T-helper 22 cell (primary cell): Measurements from ENCODE around the gene PHACTR1.
"Not testable (repeated sequence)": the region's sequence is repeated elsewhere in the genome, so short reads cannot be mapped to it uniquely, and the experiment has no call there.

Experiments
- DNase-seq: peaks from one replicate; pipeline ENCODE4 v3.0.0-alpha.2; 2020; ENCODE audit warnings: low read depth

Gene PHACTR1

DNA sequence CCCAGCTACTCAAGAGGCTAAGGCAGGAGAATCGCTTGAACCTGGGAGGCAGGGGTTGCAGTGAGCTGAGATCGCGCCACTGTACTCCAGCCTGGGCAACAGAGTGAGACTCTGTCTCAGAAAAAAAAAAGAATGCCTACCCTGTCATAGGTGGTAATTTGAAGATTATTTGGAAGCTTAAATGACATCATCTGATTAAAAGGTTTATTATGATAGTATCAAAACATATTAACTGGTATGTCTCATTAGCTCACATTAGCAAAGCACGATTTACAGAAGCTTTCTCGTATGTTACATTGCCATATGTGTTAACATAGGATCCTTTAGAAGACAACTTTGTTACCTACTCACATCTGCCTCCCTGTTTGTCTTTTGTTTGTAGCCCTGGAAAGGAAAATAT is 443.3 kb downstream of the PHACTR1 start:
- DNase-seq = not testable (repeated sequence)

GRCh38 chr6:13163161-13163944 is 446.8 kb downstream of the PHACTR1 start:
- DNase-seq = no peak

GRCh38 chr6:13164291-13164690 is 447.7 kb downstream of the PHACTR1 start:
- DNase-seq = no peak

GRCh38 chr6:13165502-13166172 is 449.1 kb downstream of the PHACTR1 start:
- DNase-seq = no peak

DNA sequence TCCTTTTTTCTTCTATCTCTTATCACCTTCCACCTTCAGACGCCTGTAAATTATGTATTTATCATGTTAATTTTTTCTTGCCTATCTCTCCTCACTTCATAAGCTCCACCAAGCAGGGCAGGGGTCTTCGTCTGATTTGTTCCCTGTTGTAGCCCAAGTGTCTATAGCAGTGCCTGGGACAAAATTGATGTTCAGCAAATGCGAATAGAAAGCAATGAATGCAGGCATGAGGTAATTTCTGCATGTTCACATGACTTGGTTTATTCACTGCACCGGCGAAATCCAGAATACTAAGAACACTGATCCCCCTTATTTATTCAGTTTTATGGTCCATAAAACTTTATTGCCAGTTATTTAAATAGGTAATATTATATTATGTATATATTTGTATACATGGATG is 449.7 kb downstream of the PHACTR1 start:
- no peak for DNase-seq

GRCh38 chr6:13166916-13167315 is 450.3 kb downstream of the PHACTR1 start:
- DNase-seq = no peak

- no peak for DNase-seq
These were observed 455.7 kb downstream of the PHACTR1 start for GRCh38 chr6:13172291-13172690.

GRCh38 chr6:13175087-13175486 is 458.5 kb downstream of the PHACTR1 start:
- no peak for DNase-seq

- DNase-seq = no peak
These were observed 459.2 kb downstream of the PHACTR1 start for GRCh38 chr6:13175759-13176158.

GRCh38 chr6:13177664-13178063 is 461.1 kb downstream of the PHACTR1 start:
- DNase-seq = no peak

DNA sequence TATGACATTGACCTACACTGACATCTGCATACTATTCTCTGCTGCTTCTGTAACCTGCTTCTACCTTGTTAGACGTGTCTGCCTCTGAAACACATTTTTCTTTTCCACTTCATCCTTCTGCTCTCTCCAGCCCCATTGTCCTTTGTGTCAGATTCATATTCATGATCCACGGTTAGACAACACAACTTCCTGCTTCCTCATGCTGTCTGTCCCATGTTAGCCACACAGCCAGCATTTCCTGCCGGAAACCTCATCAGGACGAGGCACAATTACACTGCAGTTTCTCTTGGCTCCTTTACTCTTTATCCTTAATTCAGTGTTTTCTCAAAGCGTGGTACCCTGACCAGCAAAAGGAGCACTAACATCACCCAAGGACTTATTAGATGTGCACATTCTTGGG is 461.5 kb downstream of the PHACTR1 start:
- DNase-seq = no peak

- no peak for DNase-seq
These were observed 464.0 kb downstream of the PHACTR1 start for GRCh38 chr6:13180538-13180937.

GRCh38 chr6:13181393-13181792 is 464.8 kb downstream of the PHACTR1 start:
- DNase-seq = no peak

DNA sequence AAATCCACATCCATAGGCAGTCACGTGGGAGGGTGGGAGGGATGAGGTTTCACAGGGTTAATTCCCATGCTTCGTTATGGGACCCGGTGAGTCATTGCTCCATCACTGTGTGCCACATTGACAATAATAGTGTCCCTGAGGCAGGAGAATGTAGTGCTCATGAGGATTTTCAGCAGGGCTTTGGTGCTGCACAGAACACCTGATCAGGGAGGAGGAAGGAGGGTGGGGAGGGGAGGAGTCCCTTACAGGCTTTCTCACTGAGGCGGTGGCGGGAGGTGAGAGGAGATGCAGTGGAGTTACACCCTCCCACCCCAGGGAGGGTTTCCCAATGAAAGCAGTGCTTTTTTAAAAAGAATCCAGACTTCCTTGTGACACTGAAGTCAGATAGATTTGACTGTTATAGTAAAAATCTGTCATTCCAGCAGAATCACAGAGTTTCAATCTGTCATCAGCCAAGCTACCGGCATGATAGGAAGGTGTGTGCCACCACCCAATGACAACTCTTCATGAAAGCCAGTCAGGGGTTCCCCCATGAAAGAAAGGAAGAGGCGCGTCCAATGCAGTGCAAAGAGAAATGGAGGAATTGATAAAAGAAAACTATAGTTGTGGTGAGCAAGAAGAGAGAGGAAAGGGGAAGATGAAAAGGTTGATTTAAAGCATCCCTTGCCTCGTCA is 467.0 kb downstream of the PHACTR1 start:
- no peak for DNase-seq

DNA sequence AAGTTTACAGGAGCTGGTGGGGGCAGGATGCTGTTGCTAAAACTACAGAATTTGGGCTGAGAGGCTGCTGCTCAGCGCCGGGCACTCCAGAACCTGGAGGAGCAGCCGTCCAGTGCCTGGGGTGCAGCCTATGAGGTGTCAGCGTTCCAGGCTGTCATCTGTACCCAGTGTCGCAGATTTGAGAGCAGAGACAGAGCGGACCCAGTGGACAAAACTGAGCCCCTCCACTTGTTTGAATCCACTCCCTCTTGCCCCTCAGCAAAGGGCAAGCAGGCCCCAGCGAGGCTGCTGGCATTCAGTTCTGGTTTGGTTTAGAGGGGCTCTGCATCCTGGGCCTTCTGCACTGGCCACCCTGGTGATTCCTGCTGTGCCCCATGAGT is 467.5 kb downstream of the PHACTR1 start:
- no peak for DNase-seq

GRCh38 chr6:13184547-13184946 is 468.0 kb downstream of the PHACTR1 start:
- no peak for DNase-seq

GRCh38 chr6:13186861-13187260 is 470.3 kb downstream of the PHACTR1 start:
- DNase-seq = no peak

DNA sequence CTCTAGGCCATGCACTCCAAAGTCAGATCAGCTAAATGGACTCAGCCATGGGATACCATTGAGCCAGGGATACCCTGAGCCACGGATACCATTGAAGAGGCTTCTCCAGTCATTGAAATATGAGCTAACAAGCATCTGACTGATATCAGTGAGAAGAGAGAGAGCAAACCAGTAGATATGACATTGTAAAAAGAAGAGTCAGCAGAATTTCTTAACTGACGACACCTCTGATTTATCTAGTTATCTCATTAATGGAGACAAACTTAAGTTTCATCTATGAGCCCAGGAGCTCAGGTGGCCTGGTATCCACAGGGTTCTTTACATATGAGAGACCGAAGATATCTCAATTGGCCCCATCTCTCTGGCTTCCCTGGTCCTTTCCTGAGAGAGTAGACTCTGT is 471.1 kb downstream of the PHACTR1 start:
- no peak for DNase-seq

DNA sequence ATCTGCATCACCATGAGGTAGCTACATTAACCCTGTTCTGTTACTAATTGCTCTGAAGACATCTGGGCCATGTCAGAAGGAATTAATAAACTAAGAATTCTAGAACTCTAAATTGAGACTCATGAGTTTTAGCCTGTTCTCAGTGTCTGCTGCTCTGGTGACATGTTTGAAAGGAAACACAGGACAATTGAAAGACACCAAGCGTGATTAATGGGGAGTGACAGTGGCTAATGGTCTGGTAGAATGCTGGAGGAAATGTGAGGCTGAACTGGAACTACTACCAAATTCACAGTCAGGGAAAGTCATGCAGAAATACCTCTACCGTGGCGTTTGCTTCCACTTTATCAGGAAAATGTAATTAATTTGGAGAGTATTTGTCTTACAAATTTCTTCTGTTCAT is 471.7 kb downstream of the PHACTR1 start:
- no peak for DNase-seq

DNA sequence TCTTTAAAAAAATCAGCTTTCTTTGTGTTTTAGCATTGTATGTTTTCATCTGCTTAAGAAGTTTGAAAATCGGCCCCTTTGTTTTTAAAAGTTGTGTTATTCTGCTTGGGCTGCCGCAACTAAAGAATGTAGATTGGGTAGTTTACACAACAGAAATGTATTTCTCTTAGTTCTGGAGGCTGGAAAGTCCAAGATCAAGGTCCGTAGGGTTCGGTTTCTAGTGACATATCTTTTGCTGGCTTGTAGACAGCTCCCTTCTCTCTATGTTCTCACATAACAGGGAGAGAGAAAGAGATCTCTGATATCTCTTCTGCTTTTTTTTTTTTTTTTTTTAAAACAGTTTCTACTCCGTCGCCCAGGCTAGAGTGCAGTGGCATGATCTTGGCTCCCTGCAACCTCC is 473.1 kb downstream of the PHACTR1 start:
- no peak for DNase-seq

- DNase-seq = no peak
These were observed 473.8 kb downstream of the PHACTR1 start for GRCh38 chr6:13190376-13190775.

DNA sequence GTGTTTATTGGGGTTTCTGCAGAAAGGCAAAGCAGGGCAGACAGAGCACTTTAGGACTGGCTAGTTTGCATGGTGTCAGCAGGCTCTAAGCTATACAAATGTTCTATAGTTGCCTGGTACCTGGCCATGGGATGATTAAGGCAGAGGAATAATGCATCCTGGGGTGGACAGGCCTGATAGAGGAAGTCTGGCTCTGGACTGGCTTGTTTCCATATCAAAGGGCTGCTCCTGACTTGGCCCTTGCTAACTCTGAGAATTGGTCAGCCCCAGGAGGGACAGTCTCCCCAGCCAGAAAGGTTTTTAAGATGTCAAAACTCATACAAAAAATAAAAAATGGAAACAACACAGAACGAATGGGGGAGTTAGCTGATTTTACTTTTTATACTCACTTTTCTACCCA is 474.9 kb downstream of the PHACTR1 start:
- DNase-seq = no peak

GRCh38 chr6:13194852-13195251 is 478.3 kb downstream of the PHACTR1 start:
- DNase-seq = no peak
